Caco-2 (cell line): ENCODE measurements around the gene ZNF646. TPM values are rescaled to one million over a fixed set of nuclear protein-coding genes. Genes with fewer than 3 reads are reported as not detected.

Experiments used
- BruUV-seq: library from RNA; stranded (reverse); fragments of 400-500 nt; replicated peaks from 2 replicates; lab custom pipeline; 2021; lab: Mats Ljungman, UMichigan
- CTCF ChIA-PET: fragments of 300-600 bp; sonication (Branson Sonifier 250); formaldehyde crosslinking; loops from one replicate; lab custom pipeline; 2022; ENCODE audit warnings: antibody characterized with exemption; lab: Charles Lee
- POLR2A ChIA-PET: fragments of 300-600 bp; sonication (Branson Sonifier 250); formaldehyde crosslinking; loops from one replicate; lab custom pipeline; 2022; ENCODE audit warnings: antibody characterized with exemption; lab: Charles Lee
- DNase-seq, 2 experiments: peaks; one replicate each; pipeline versions ENCODE4 v3.0.0 to v3.0.0-alpha.2; 2020 to 2022
- H3K27me3 ChIP-seq: replicated peaks from 2 replicates; pipeline ENCODE4 v1.6.0; 2011; ENCODE audit warnings: low read length; ENCODE audit not compliant: control insufficient read depth, insufficient read depth
- H3K36me3 ChIP-seq: 2 replicates; pipeline ENCODE4 v1.5.1; 2011; ENCODE audit warnings: low read length; ENCODE audit not compliant: control insufficient read depth, insufficient read depth
- H3K4me1 ChIP-seq: fragments of 250-450 bp; sonication (Bioruptor Pico); 2 replicates; pipeline ENCODE4 v1.5.1; 2020; ENCODE audit warnings: mild to moderate bottlenecking
- H3K4me3 ChIP-seq: 2 replicates; pipeline ENCODE4 v1.5.1; 2011; ENCODE audit warnings: low read depth, mild to moderate bottlenecking, control low read depth, low read length
- H3K9me3 ChIP-seq: fragments of 250-450 bp; sonication (Bioruptor Pico); 2 replicates; pipeline ENCODE4 v1.5.1; 2020; ENCODE audit warnings: mild to moderate bottlenecking, moderate library complexity
- H3K27ac Mint-ChIP-seq: one replicate; pipeline ENCODE4 v1.8.0; 2022; ENCODE audit warnings: mixed read lengths; ENCODE audit not compliant: unreplicated experiment
- H3K27me3 Mint-ChIP-seq: one replicate; pipeline ENCODE4 v1.8.0; 2022; ENCODE audit warnings: mixed read lengths; ENCODE audit not compliant: insufficient read depth, unreplicated experiment
- H3K36me3 Mint-ChIP-seq: one replicate; pipeline ENCODE4 v1.8.0; 2022; ENCODE audit warnings: mild to moderate bottlenecking, mixed read lengths; ENCODE audit not compliant: insufficient read depth, unreplicated experiment
- H3K4me1 Mint-ChIP-seq: one replicate; pipeline ENCODE4 v1.8.0; 2022; ENCODE audit warnings: low read depth, mixed read lengths; ENCODE audit not compliant: unreplicated experiment
- H3K4me3 Mint-ChIP-seq: one replicate; pipeline ENCODE4 v1.8.0; 2022; ENCODE audit warnings: mild to moderate bottlenecking, moderate library complexity, mixed read lengths; ENCODE audit not compliant: unreplicated experiment
- H3K9me3 Mint-ChIP-seq: one replicate; pipeline ENCODE4 v1.8.0; 2022; ENCODE audit warnings: mixed read lengths; ENCODE audit not compliant: unreplicated experiment
- CTCF ChIP-seq, 2 experiments: fragments of 200-600 bp in 1 of 2; IDR thresholded peaks; 1 replicate in 1 of 2; 2 replicates in 1 of 2; pipeline versions ENCODE4 v1.5.1 to v1.8.0; 2011 to 2022; ENCODE audit warnings: antibody characterized with exemption in 1 of 2, control low read depth in 1 of 2, inconsistent platforms in 1 of 2, low read depth in 1 of 2, low read length in 1 of 2, mild to moderate bottlenecking in 1 of 2, moderate library complexity in 1 of 2; ENCODE audit not compliant: insufficient read depth in 1 of 2, severe bottlenecking in 1 of 2, unreplicated experiment in 1 of 2
- intact Hi-C: fragments of 100-400 bp; cut with micrococcal nuclease; formaldehyde crosslinking; loops from one replicate; pipeline ENCODE4 v1.10.0; 2022; ENCODE audit not compliant: unreplicated experiment
- total RNA-seq: library from RNA; stranded (reverse); gene quantifications from 2 replicates; pipeline ENCODE4 v1.2.3, GENCODE V29; 2022

Gene ZNF646
- total RNA-seq, 1 experiment from 2014 or later: 17.2 TPM

DNA sequence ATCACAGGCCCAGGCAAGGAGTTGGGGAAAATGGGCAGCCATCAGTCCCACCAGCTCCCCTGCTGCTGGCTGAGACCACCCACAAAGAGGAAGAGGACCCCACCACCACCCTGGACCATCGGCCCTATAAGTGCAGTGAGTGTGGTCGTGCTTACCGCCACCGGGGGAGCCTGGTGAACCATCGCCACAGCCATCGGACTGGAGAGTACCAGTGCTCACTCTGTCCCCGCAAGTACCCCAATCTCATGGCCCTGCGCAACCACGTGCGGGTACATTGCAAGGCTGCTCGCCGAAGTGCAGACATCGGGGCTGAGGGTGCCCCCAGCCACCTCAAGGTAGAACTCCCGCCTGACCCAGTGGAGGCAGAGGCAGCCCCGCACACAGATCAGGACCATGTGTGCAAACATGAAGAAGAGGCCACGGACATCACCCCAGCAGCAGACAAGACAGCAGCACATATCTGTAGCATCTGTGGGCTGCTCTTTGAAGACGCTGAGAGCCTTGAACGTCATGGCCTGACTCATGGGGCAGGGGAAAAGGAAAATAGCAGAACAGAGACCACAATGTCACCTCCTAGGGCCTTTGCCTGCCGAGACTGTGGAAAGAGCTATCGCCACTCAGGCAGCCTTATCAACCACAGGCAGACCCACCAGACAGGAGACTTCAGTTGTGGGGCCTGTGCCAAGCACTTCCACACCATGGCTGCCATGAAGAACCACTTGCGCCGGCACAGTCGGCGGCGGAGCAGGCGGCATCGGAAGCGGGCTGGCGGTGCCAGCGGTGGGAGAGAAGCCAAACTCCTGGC, 3.6 kb downstream of the ZNF646 start:
- no peak overlapping the region for H3K4me3 Mint-ChIP-seq
- Histone ChIP-seq H3K9me3 (no peaks in the 10 kb centered on the region), H3K4me1 (no peaks in the 10 kb centered on the region), H3K36me3 (peaks cover 3% of the 10 kb centered on the region), H3K4me3 (no peak overlapping the region), H3K27me3 (no peaks in the 10 kb centered on the region)
- H3K9me3 Mint-ChIP-seq: no peaks in the 10 kb centered on the region
- POLR2A ChIA-PET: interaction anchor here (0.7 kb wide), 1 partner anchor 21 kb away, joined by 3 read pairs; no protein-coding TSS in a partner anchor
- BruUV-seq: no TSS peak
- no peak overlapping the region for H3K27ac Mint-ChIP-seq
- no peaks in the 10 kb centered on the region for H3K27me3 Mint-ChIP-seq
- CTCF ChIA-PET: no interaction called here
- H3K4me1 Mint-ChIP-seq: peaks cover 7% of the 10 kb centered on the region
- no peak for TF ChIP-seq CTCF (IDR thresholded peaks at IDR 0.05; ENCODE audit: insufficient read depth in 1 of 2, low read depth in 1 of 2, low read length in 1 of 2, severe bottlenecking in 1 of 2, unreplicated experiment in 1 of 2)
- no peak for DNase-seq
- peaks cover 14% of the 10 kb centered on the region for H3K36me3 Mint-ChIP-seq
- intact Hi-C loops: no loop called here

DNA sequence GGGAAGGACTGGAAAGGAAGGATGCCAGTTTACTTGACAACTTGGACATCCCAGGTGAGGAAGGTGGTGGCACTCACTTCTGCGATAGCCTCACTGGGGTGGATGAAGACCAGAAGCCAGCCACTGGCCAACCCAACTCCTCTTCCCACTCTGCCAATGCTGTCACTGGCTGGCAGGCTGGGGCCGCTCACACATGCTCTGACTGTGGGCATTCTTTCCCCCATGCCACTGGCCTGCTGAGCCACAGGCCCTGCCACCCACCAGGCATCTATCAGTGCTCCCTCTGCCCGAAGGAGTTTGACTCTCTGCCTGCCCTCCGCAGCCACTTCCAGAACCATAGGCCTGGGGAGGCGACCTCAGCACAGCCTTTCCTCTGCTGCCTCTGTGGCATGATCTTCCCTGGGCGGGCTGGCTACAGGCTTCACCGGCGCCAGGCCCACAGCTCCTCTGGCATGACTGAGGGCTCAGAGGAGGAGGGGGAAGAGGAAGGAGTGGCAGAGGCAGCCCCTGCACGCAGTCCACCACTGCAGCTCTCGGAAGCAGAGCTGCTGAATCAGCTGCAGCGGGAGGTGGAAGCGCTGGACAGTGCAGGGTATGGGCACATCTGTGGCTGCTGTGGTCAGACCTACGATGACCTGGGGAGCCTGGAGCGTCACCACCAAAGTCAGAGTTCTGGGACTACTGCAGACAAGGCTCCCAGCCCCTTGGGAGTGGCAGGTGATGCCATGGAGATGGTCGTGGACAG, 4.5 kb downstream of the ZNF646 start:
- no peak overlapping the region for H3K4me3 ChIP-seq
- H3K27ac Mint-ChIP-seq: no peak overlapping the region
- intact Hi-C loops: no loop called here
- peaks cover 7% of the 10 kb centered on the region for H3K4me1 Mint-ChIP-seq
- BruUV-seq: no TSS peak
- no peaks in the 10 kb centered on the region for H3K4me1 ChIP-seq
- no peak overlapping the region for H3K4me3 Mint-ChIP-seq
- H3K9me3 Mint-ChIP-seq: no peaks in the 10 kb centered on the region
- H3K27me3 ChIP-seq: no peaks in the 10 kb centered on the region
- no peaks in the 10 kb centered on the region for H3K27me3 Mint-ChIP-seq
- no peak for TF ChIP-seq CTCF (IDR thresholded peaks at IDR 0.05; ENCODE audit: insufficient read depth in 1 of 2, low read depth in 1 of 2, low read length in 1 of 2, severe bottlenecking in 1 of 2, unreplicated experiment in 1 of 2)
- ChIA-PET CTCF (no interaction called here), POLR2A (interaction anchor here (0.7 kb wide), 1 partner anchor 22 kb away, joined by 3 read pairs; no protein-coding TSS in a partner anchor)
- DNase-seq: no peak
- peaks cover 20% of the 10 kb centered on the region for H3K36me3 Mint-ChIP-seq
- H3K9me3 ChIP-seq: no peaks in the 10 kb centered on the region
- H3K36me3 ChIP-seq: peaks cover 3% of the 10 kb centered on the region

GRCh38 chr16:31079342-31079944, 5.2 kb downstream of the ZNF646 start:
- no peak for DNase-seq
- CTCF ChIA-PET: no interaction called here
- no peak overlapping the region for H3K4me3 Mint-ChIP-seq
- POLR2A ChIA-PET: no interaction called here
- intact Hi-C loops: no loop called here
- H3K4me1 Mint-ChIP-seq: peaks cover 7% of the 10 kb centered on the region
- H3K27ac Mint-ChIP-seq: no peak overlapping the region
- no peaks in the 10 kb centered on the region for H3K9me3 ChIP-seq
- H3K9me3 Mint-ChIP-seq: no peaks in the 10 kb centered on the region
- no TSS peak for BruUV-seq
- H3K36me3 ChIP-seq: peaks cover 3% of the 10 kb centered on the region
- no peak overlapping the region for H3K4me3 ChIP-seq
- H3K4me1 ChIP-seq: no peaks in the 10 kb centered on the region
- H3K27me3 Mint-ChIP-seq: no peaks in the 10 kb centered on the region
- TF ChIP-seq CTCF (IDR thresholded peaks at IDR 0.05; ENCODE audit: insufficient read depth in 1 of 2, low read depth in 1 of 2, low read length in 1 of 2, severe bottlenecking in 1 of 2, unreplicated experiment in 1 of 2): no peak
- H3K36me3 Mint-ChIP-seq: peaks cover 27% of the 10 kb centered on the region
- H3K27me3 ChIP-seq: no peaks in the 10 kb centered on the region
